ENCODE results near the gene JAG1. TPM values are rescaled to one million over a fixed set of nuclear protein-coding genes. Genes with fewer than 3 reads are reported as not detected.

The JAG1 gene
- total and polyA plus RNA-seq, 2 donors (not counting 3 experiments of a cell fraction or from before 2014, with no cell fraction given): 19.7 to 37.0 TPM

GRCh38 chr20:10651227-10651990 lies 22.4 kb downstream of the JAG1 start:
- BruUV-seq (replicated peaks): no TSS peak
- no peaks in the 10 kb centered on the region for H4K20me1 ChIP-seq (replicated peaks; ENCODE audit: control insufficient read depth, extremely low read depth, insufficient read depth, low read length)
- H3K9me3 ChIP-seq (replicated peaks; ENCODE audit: control insufficient read depth, insufficient read depth, low read length): no peaks in the 10 kb centered on the region
- no peak overlapping the region for H3K27ac ChIP-seq (ENCODE audit: insufficient read depth, low read depth, low read length)
- H3K27me3 ChIP-seq (ENCODE audit: control insufficient read depth in 2 of 2, insufficient read depth in 2 of 2, low read length in 2 of 2): no peaks in the 10 kb centered on the region
- intact Hi-C loops (cut with micrococcal nuclease): loop anchor here (5.0 kb wide), 2 partner anchors 184 to 621 kb away; no protein-coding TSS in a partner anchor
- TF ChIP-seq POLR2A (IDR thresholded peaks at IDR 0.05; ENCODE audit: low read depth, low read length) (no peak), EZH2 (IDR thresholded peaks at IDR 0.05; ENCODE audit: borderline replicate concordance, low read depth, low read length, severe bottlenecking) (no peak), MAX (IDR thresholded peaks at IDR 0.05; ENCODE audit: insufficient read depth, insufficient read length) (no peak), GATA2 (IDR thresholded peaks at IDR 0.05; ENCODE audit: insufficient read depth, insufficient read length, low read depth, low read length) (no peak), CTCF (IDR thresholded peaks at IDR 0.05; ENCODE audit: extremely low read depth in 1 of 2, insufficient read depth in 1 of 2, low read depth in 1 of 2, low read length in 2 of 2) (no peak), POLR2AphosphoS5 (IDR thresholded peaks at IDR 0.05; ENCODE audit: insufficient read depth, low read depth, low read length) (no peak), JUN (IDR thresholded peaks at IDR 0.05; ENCODE audit: borderline replicate concordance, insufficient read depth, insufficient read length, low read depth) (no peak), FOS (IDR thresholded peaks at IDR 0.05; ENCODE audit: borderline replicate concordance, insufficient read depth, low read length) (no peak), MYC (IDR thresholded peaks at IDR 0.05; ENCODE audit: low read depth, low read length) (no peak)
- peaks cover 30% of the 10 kb centered on the region for H3K4me1 ChIP-seq (ENCODE audit: control insufficient read depth, extremely low read depth, insufficient read depth, low read length)
- CTCF ChIA-PET: interaction anchor here (1.2 to 3.6 kb wide), 3 partner anchors 20 to 99 kb away, joined by 4 to 20 read pairs (median 8); no protein-coding TSS in a partner anchor
- peaks cover 16 to 41% of the 10 kb centered on the region in 2 experiments for H3K36me3 ChIP-seq (ENCODE audit: control insufficient read depth in 2 of 2, extremely low read depth in 1 of 2, insufficient read depth in 2 of 2, low read length in 2 of 2)
- peaks cover 4% of the 10 kb centered on the region for H3K79me2 ChIP-seq (ENCODE audit: control insufficient read depth, insufficient read depth, low read length)
- H3K4me2 ChIP-seq (ENCODE audit: insufficient read depth, low read length): no peak overlapping the region
- H3K4me3 ChIP-seq (replicated peaks in 1 of 3; ENCODE audit: insufficient read depth in 1 of 3, low read depth in 1 of 3, low read length in 3 of 3): no peak overlapping the region
- POLR2A ChIA-PET: interaction anchor here (0.5 kb wide), 1 partner anchor 8 kb away, joined by 7 read pairs; no protein-coding TSS in a partner anchor
- no peak overlapping the region for H3K9ac ChIP-seq (replicated peaks; ENCODE audit: extremely low read depth, insufficient read depth, low read length)
- H2AFZ ChIP-seq (ENCODE audit: low read depth, low read length): no peak overlapping the region
- H3K9me1 ChIP-seq (replicated peaks; ENCODE audit: control insufficient read depth, extremely low read depth, insufficient read depth, low read length): no peaks in the 10 kb centered on the region
- dilution Hi-C loops (cut with MboI; ENCODE audit: extremely low pct_ligation_motif_present, low sequenced_read_pairs): no loop called here
- DNase-seq (ENCODE audit: low read depth, low spot score) (peak; percentile 60), FAIRE-seq (peak; percentile 82)

Data from endothelial cell of umbilical vein (primary cell).